ENCODE measurements around the gene HSD17B3.

DNA sequence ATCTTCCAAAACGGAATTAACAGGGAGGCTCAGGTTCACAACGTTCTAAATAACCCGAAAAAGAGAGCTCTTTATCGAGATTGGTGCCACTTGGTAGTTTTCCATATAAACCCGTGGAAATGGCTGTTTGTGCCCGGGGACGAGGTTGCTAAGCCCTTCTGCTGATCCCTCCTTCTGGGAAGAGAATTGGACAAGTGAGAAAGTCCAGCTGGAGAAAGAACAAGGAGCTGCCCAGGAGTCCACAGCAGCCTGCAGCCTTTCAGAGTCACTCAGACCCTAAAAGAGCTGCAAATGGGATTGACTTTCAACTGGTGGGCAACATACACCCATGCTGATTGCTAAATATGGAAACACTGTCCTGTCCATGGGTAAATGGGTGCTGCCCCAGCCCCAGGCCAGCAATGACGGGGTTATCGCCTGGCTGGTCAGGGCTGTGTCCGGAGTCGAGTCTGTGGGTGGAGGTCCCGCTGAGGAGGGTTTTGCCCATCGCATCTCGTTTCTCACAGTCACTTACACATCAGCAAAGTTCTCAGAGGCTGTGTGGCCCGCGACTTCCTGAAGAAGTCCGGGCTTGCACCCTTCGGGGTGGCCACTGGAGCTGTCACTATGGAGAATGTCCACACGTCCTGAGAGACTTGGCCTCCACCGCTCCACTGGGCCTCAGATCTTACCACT, 40.7 kb upstream of the HSD17B3 start:
- TF ChIP-seq, protein P1, sequence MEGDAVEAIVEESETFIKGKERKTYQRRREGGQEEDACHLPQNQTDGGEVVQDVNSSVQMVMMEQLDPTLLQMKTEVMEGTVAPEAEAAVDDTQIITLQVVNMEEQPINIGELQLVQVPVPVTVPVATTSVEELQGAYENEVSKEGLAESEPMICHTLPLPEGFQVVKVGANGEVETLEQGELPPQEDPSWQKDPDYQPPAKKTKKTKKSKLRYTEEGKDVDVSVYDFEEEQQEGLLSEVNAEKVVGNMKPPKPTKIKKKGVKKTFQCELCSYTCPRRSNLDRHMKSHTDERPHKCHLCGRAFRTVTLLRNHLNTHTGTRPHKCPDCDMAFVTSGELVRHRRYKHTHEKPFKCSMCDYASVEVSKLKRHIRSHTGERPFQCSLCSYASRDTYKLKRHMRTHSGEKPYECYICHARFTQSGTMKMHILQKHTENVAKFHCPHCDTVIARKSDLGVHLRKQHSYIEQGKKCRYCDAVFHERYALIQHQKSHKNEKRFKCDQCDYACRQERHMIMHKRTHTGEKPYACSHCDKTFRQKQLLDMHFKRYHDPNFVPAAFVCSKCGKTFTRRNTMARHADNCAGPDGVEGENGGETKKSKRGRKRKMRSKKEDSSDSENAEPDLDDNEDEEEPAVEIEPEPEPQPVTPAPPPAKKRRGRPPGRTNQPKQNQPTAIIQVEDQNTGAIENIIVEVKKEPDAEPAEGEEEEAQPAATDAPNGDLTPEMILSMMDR (IDR thresholded peaks at IDR 0.05; ENCODE audit: low read depth, low read length), result no peak
- TF ChIP-seq POLR2A (IDR thresholded peaks at IDR 0.05; ENCODE audit: extremely low read depth, insufficient read length) (no peak), MYC (IDR thresholded peaks at IDR 0.05; ENCODE audit: low read depth, low read length) (no peak)
- TF ChIP-seq, protein P2, sequence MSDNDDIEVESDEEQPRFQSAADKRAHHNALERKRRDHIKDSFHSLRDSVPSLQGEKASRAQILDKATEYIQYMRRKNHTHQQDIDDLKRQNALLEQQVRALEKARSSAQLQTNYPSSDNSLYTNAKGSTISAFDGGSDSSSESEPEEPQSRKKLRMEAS (IDR thresholded peaks at IDR 0.05; ENCODE audit: low read depth, low read length), result no peak
